ENCODE data around the gene ZFYVE28. TPM values are rescaled to one million over a fixed set of nuclear protein-coding genes. Genes with fewer than 3 reads are reported as not detected.

The ZFYVE28 gene
- total and polyA plus RNA-seq, 8 donors, result 2.2 to 12.4 (median 3.9) TPM

- ATAC-seq, result no peak
- H3K9me3 ChIP-seq, result peaks cover 0 to 27% of the 10 kb centered on the region in 2 donors
- H3K4me3 ChIP-seq, result no peak overlapping the region
- TF ChIP-seq, protein P1, sequence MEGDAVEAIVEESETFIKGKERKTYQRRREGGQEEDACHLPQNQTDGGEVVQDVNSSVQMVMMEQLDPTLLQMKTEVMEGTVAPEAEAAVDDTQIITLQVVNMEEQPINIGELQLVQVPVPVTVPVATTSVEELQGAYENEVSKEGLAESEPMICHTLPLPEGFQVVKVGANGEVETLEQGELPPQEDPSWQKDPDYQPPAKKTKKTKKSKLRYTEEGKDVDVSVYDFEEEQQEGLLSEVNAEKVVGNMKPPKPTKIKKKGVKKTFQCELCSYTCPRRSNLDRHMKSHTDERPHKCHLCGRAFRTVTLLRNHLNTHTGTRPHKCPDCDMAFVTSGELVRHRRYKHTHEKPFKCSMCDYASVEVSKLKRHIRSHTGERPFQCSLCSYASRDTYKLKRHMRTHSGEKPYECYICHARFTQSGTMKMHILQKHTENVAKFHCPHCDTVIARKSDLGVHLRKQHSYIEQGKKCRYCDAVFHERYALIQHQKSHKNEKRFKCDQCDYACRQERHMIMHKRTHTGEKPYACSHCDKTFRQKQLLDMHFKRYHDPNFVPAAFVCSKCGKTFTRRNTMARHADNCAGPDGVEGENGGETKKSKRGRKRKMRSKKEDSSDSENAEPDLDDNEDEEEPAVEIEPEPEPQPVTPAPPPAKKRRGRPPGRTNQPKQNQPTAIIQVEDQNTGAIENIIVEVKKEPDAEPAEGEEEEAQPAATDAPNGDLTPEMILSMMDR (IDR thresholded peaks at IDR 0.05), result no peak
- no peak for DNase-seq
- intact Hi-C loops (cut with DNase I), result no loop called here
- H3K36me3 ChIP-seq, result no peaks in the 10 kb centered on the region
- H3K27ac ChIP-seq, result no peak overlapping the region
- no peaks in the 10 kb centered on the region for H3K4me1 ChIP-seq
- H3K27me3 ChIP-seq, result no peaks in the 10 kb centered on the region
Measured at GRCh38 chr4:2327579-2327978, 90.9 kb downstream of the ZFYVE28 start.

DNA sequence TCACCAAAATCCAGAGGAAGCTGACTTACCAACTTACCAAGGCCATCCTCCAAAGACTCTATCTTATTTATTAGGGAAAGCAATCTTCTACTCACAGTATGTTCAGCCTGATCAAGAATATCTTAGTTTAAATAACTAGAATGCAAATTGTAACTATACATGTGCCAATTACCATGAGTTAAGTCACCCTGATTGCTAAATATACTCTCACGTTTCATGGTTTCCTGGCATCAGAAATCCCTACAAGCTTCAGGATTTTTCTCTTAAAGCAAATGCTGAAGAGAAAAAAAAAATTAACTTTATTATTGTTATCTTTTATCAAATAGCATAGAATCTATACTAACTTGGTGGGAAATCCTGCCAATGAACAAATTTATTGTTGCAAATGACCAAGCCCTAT lies 93.6 kb downstream of the ZFYVE28 start:
- no peak overlapping the region for H3K27ac ChIP-seq
- no peak overlapping the region for H3K4me3 ChIP-seq
- H3K4me1 ChIP-seq, result no peaks in the 10 kb centered on the region
- H3K27me3 ChIP-seq, result no peaks in the 10 kb centered on the region
- ATAC-seq, result no peak
- H3K36me3 ChIP-seq, result no peaks in the 10 kb centered on the region
- intact Hi-C loops (cut with DNase I), result no loop called here
- TF ChIP-seq, protein P1 (IDR thresholded peaks at IDR 0.05), result no peak
- H3K9me3 ChIP-seq, result peaks cover 0 to 27% of the 10 kb centered on the region in 2 donors
- DNase-seq, result no peak

GRCh38 chr4:2322841-2323240 lies 95.6 kb downstream of the ZFYVE28 start:
- DNase-seq (no peak), ATAC-seq (no peak)
- Histone ChIP-seq H3K27me3 (no peaks in the 10 kb centered on the region), H3K9me3 (peaks cover 0 to 17% of the 10 kb centered on the region in 2 donors), H3K36me3 (no peaks in the 10 kb centered on the region), H3K27ac (no peak overlapping the region), H3K4me3 (no peak overlapping the region), H3K4me1 (no peaks in the 10 kb centered on the region)
- TF ChIP-seq, protein P1 (IDR thresholded peaks at IDR 0.05), result no peak
- intact Hi-C loops (cut with DNase I), result no loop called here

DNA sequence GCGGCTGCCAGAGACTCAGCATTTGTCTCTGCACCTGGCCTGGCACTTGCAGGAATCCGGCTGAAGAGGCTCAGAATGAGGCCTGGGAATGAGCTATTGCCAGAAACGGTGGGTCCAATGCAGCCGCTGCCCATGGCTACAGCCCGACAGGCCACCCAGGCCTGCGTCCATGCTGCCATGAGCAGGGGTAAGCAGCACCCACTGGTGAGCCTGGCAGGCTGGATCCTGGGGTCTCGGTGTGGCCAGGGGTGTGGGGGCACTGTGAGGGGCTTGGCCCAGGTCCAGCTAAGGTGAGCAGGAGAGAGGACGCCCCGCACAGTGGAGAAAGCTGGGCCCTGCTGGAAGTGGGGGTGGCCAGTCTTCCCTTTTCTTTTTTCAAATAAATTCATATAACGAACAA lies 96.2 kb downstream of the ZFYVE28 start:
- TF ChIP-seq, protein P1 (IDR thresholded peaks at IDR 0.05), result no peak
- Histone ChIP-seq H3K27me3 (no peaks in the 10 kb centered on the region), H3K4me3 (no peak overlapping the region), H3K9me3 (peaks cover 0 to 11% of the 10 kb centered on the region in 2 donors), H3K4me1 (no peaks in the 10 kb centered on the region), H3K36me3 (no peaks in the 10 kb centered on the region), H3K27ac (no peak overlapping the region)
- DNase-seq, result no peak
- no peak for ATAC-seq
- intact Hi-C loops (cut with DNase I), result no loop called here

GRCh38 chr4:2321279-2322196 lies 96.9 kb downstream of the ZFYVE28 start:
- Histone ChIP-seq H3K4me1 (no peaks in the 10 kb centered on the region), H3K27ac (no peak overlapping the region), H3K9me3 (peaks cover 0 to 7% of the 10 kb centered on the region in 2 donors), H3K27me3 (no peaks in the 10 kb centered on the region), H3K4me3 (no peak overlapping the region), H3K36me3 (no peaks in the 10 kb centered on the region)
- DNase-seq (no peak), ATAC-seq (no peak)
- intact Hi-C loops (cut with DNase I), result no loop called here
- TF ChIP-seq, protein P1 (IDR thresholded peaks at IDR 0.05), result no peak
